H9 (cell line): ENCODE results near the gene SDF2. TPM values are rescaled to one million over a fixed set of nuclear protein-coding genes. Genes with fewer than 3 reads are reported as not detected.
A peak's percentile ranks its signal among the peaks of the same experiment; 100 is the strongest.

Experiments
- DNase-seq: peaks from one replicate; pipeline ENCODE4 v3.0.0-alpha.2; 2017
- H2AFZ ChIP-seq: one replicate; pipeline ENCODE4 v1.6.1; 2013; ENCODE audit warnings: mild to moderate bottlenecking, low read length, control low read depth, moderate library complexity
- H2AK5ac ChIP-seq: 2 replicates; pipeline ENCODE4 v1.6.1; 2013; ENCODE audit warnings: low read length, control low read depth, mixed read lengths; ENCODE audit not compliant: insufficient read length
- H2BK120ac ChIP-seq: one replicate; pipeline ENCODE4 v1.6.1; 2013; ENCODE audit warnings: low read depth, mild to moderate bottlenecking, low read length, control low read depth, inconsistent platforms; ENCODE audit not compliant: poor library complexity, severe bottlenecking
- H2BK12ac ChIP-seq: 2 replicates; pipeline ENCODE4 v1.6.1; 2013; ENCODE audit warnings: low read length, control low read depth, mixed read lengths, low read depth; ENCODE audit not compliant: insufficient read length
- H2BK15ac ChIP-seq: 2 replicates; pipeline ENCODE4 v1.6.1; 2013; ENCODE audit warnings: low read depth, low read length, control low read depth
- H2BK20ac ChIP-seq: one replicate; pipeline ENCODE4 v1.6.1; 2013; ENCODE audit warnings: low read depth, mild to moderate bottlenecking, low read length, control low read depth, inconsistent platforms; ENCODE audit not compliant: poor library complexity, severe bottlenecking
- H2BK5ac ChIP-seq: 2 replicates; pipeline ENCODE4 v1.6.1; 2013; ENCODE audit warnings: low read length, control low read depth, mixed read lengths; ENCODE audit not compliant: insufficient read length
- H3K14ac ChIP-seq: 2 replicates; pipeline ENCODE4 v1.6.1; 2013; ENCODE audit warnings: low read length, control low read depth; ENCODE audit not compliant: insufficient read depth
- H3K18ac ChIP-seq: 2 replicates; pipeline ENCODE4 v1.6.1; 2013; ENCODE audit warnings: low read depth, mild to moderate bottlenecking, mixed read lengths, low read length, control low read depth; ENCODE audit not compliant: insufficient read length
- H3K23ac ChIP-seq: 2 replicates; pipeline ENCODE4 v1.6.1; 2013; ENCODE audit warnings: low read length, control low read depth, mixed read lengths, low read depth; ENCODE audit not compliant: insufficient read length
- H3K23me2 ChIP-seq: 2 replicates; pipeline ENCODE4 v1.6.1; 2013; ENCODE audit warnings: low read depth, mild to moderate bottlenecking, mixed read lengths, low read length, control low read depth; ENCODE audit not compliant: insufficient read length, poor library complexity, severe bottlenecking
- H3K27ac ChIP-seq: 2 replicates; pipeline ENCODE4 v1.5.1; 2013; ENCODE audit warnings: low read length, control low read depth, mixed read lengths, low read depth; ENCODE audit not compliant: insufficient read length
- H3K27me3 ChIP-seq: 2 replicates; pipeline ENCODE4 v1.6.1; 2013; ENCODE audit warnings: low read length, control low read depth, inconsistent platforms; ENCODE audit not compliant: insufficient read depth
- H3K4ac ChIP-seq: 2 replicates; pipeline ENCODE4 v1.6.1; 2013; ENCODE audit warnings: low read depth, mild to moderate bottlenecking, control low read depth, inconsistent platforms, low read length, moderate library complexity
- H3K4me1 ChIP-seq: 2 replicates; pipeline ENCODE4 v1.6.1; 2013; ENCODE audit warnings: low read length, control low read depth, inconsistent platforms; ENCODE audit not compliant: insufficient read depth
- H3K4me2 ChIP-seq: 2 replicates; pipeline ENCODE4 v1.6.1; 2013; ENCODE audit warnings: low read length, control low read depth, mixed read lengths; ENCODE audit not compliant: insufficient read length, insufficient read depth
- H3K56ac ChIP-seq: 2 replicates; pipeline ENCODE4 v1.6.1; 2013; ENCODE audit warnings: low read depth, mild to moderate bottlenecking, mixed read lengths, low read length, control low read depth; ENCODE audit not compliant: insufficient read length
- H3K79me1 ChIP-seq: 2 replicates; pipeline ENCODE4 v1.6.1; 2013; ENCODE audit warnings: low read depth, mild to moderate bottlenecking, moderate library complexity, low read length, control low read depth, inconsistent platforms; ENCODE audit not compliant: insufficient read depth, poor library complexity, severe bottlenecking
- H3K79me2 ChIP-seq: 2 replicates; pipeline ENCODE4 v1.6.1; 2013; ENCODE audit warnings: low read length, control low read depth, inconsistent platforms; ENCODE audit not compliant: insufficient read depth
- H3K9ac ChIP-seq: 2 replicates; pipeline ENCODE4 v1.6.1; 2013; ENCODE audit warnings: low read length, control low read depth, mixed read lengths; ENCODE audit not compliant: insufficient read length; ENCODE audit errors: extremely low read depth
- H3K9me3 ChIP-seq: one replicate; pipeline ENCODE4 v1.6.1; 2013; ENCODE audit warnings: low read depth, low read length, inconsistent platforms; ENCODE audit not compliant: control insufficient read depth
- H3T11ph ChIP-seq: one replicate; pipeline ENCODE4 v1.6.1; 2013; ENCODE audit warnings: mild to moderate bottlenecking, low read length, control low read depth, inconsistent platforms
- H4K20me1 ChIP-seq: one replicate; pipeline ENCODE4 v1.6.1; 2013; ENCODE audit not compliant: control insufficient read depth, insufficient read length, insufficient read depth
- H4K5ac ChIP-seq: 2 replicates; pipeline ENCODE4 v1.6.1; 2013; ENCODE audit warnings: low read depth, mild to moderate bottlenecking, mixed read lengths, low read length, control low read depth; ENCODE audit not compliant: insufficient read length
- H4K8ac ChIP-seq: replicated peaks from 2 replicates; pipeline ENCODE4 v1.6.1; 2013; ENCODE audit warnings: low read length, control low read depth, mixed read lengths, low read depth; ENCODE audit not compliant: insufficient read length
- H4K91ac ChIP-seq: 2 replicates; pipeline ENCODE4 v1.6.1; 2013; ENCODE audit warnings: low read depth, mild to moderate bottlenecking, moderate library complexity, mixed read lengths, low read length, control low read depth; ENCODE audit not compliant: insufficient read length
- H3K27ac Mint-ChIP-seq, 3 experiments: 2 replicates in 2 of 3; 3 replicates in 1 of 3; pipeline ENCODE4 v1.8.0; 2020 to 2021; ENCODE audit warnings: mixed read lengths in 3 of 3, mild to moderate bottlenecking in 1 of 3, moderate library complexity in 1 of 3
- H3K27me3 Mint-ChIP-seq: 2 replicates; pipeline ENCODE4 v1.8.0; 2021; ENCODE audit warnings: low read depth, mild to moderate bottlenecking, moderate library complexity, mixed read lengths
- H3K36me3 Mint-ChIP-seq, 3 experiments: 2 replicates in 2 of 3; 3 replicates in 1 of 3; pipeline ENCODE4 v1.8.0; 2020 to 2021; ENCODE audit warnings: low read depth in 3 of 3, mixed read lengths in 3 of 3; ENCODE audit not compliant: insufficient read depth in 1 of 3
- H3K4me1 Mint-ChIP-seq, 2 experiments: 2 replicates each; pipeline ENCODE4 v1.8.0; 2020; ENCODE audit warnings: mixed read lengths in 2 of 2
- H3K4me3 Mint-ChIP-seq, 2 experiments: 2 replicates in 1 of 2; 3 replicates in 1 of 2; pipeline ENCODE4 v1.8.0; 2020 to 2021; ENCODE audit warnings: mild to moderate bottlenecking in 2 of 2, mixed read lengths in 2 of 2, moderate library complexity in 1 of 2
- H3K9me3 Mint-ChIP-seq, 2 experiments: 2 replicates in 1 of 2; 3 replicates in 1 of 2; pipeline ENCODE4 v1.8.0; 2020; ENCODE audit warnings: mild to moderate bottlenecking in 2 of 2, mixed read lengths in 2 of 2, moderate library complexity in 1 of 2
- CTCF ChIP-seq: fragments of 200-600 bp; sonication (generic); conservative IDR thresholded peaks from 3 replicates; pipeline ENCODE4 v1.8.0; 2021; ENCODE audit warnings: antibody characterized with exemption, mild to moderate bottlenecking
- WGBS: extraction: QIAGEN DNeasy Blood & Tissue Kit; methylation state at CpG from one replicate; pipeline ENCODE4 v1.1.7; 2013; ENCODE audit warnings: missing lambda C conversion rate, low lambda C conversion rate, mixed read lengths; ENCODE audit not compliant: insufficient read length; ENCODE audit errors: extremely low coverage; 5-methylcytosine and 5-hydroxymethylcytosine counted together
- total RNA-seq: library from RNA; stranded (reverse); gene quantifications from 2 replicates; pipeline ENCODE4 v1.2.1, GENCODE V29; 2021

SDF2 gene
- total RNA-seq, 1 experiment from 2014 or later, result 40.2 TPM

- Histone ChIP-seq H3K4ac (no peak overlapping the region), H4K20me1 (peaks cover 4% of the 10 kb centered on the region), H3K27me3 (no peaks in the 10 kb centered on the region), H2BK5ac (no peak overlapping the region), H3K56ac (no peak overlapping the region), H3K27ac (no peak overlapping the region), H3K9me3 (no peaks in the 10 kb centered on the region), H4K8ac (no peak overlapping the region), H2BK120ac (no peak overlapping the region), H3K18ac (no peak overlapping the region), H3K9ac (no peak overlapping the region), H4K5ac (no peak overlapping the region), H4K91ac (no peak overlapping the region), H3K79me2 (no peaks in the 10 kb centered on the region), H3K23ac (no peak overlapping the region), H3K14ac (no peak overlapping the region), H3K4me1 (no peaks in the 10 kb centered on the region), H2AK5ac (no peak overlapping the region), H3K23me2 (no peaks in the 10 kb centered on the region), H2BK15ac (no peak overlapping the region), H3K4me2 (no peak overlapping the region), H2AFZ (no peak overlapping the region), H3T11ph (no peak overlapping the region), H3K79me1 (no peaks in the 10 kb centered on the region), H2BK12ac (no peak overlapping the region), H2BK20ac (no peak overlapping the region)
- no peak for DNase-seq
- TF ChIP-seq CTCF, result peak; percentile 19; the same call in 1 of the 3 replicates
- H3K27ac Mint-ChIP-seq, result peak overlapping the region in 1 of 3 experiments; percentile 35; a peak in 2 of 7 replicates
- no peaks in the 10 kb centered on the region for H3K9me3 Mint-ChIP-seq
- peak overlapping the region in 1 of 2 experiments; percentile 54; a peak in 1 of 5 replicates for H3K4me3 Mint-ChIP-seq
- WGBS, result no CpG with 5 or more reads among the region's 10 CpGs
- peaks cover 40 to 90% (median 81%) of the 10 kb centered on the region in 3 experiments; a peak in 6 of 7 replicates for H3K36me3 Mint-ChIP-seq
- H3K27me3 Mint-ChIP-seq, result no peaks in the 10 kb centered on the region
- H3K4me1 Mint-ChIP-seq, result peaks cover 19 to 21% of the 10 kb centered on the region in 2 experiments
Observed at GRCh38 chr17:28700830-28701492, 39.3 kb upstream of the SDF2 start.
